ENCODE measurements around the gene IAH1.

Gene IAH1

DNA sequence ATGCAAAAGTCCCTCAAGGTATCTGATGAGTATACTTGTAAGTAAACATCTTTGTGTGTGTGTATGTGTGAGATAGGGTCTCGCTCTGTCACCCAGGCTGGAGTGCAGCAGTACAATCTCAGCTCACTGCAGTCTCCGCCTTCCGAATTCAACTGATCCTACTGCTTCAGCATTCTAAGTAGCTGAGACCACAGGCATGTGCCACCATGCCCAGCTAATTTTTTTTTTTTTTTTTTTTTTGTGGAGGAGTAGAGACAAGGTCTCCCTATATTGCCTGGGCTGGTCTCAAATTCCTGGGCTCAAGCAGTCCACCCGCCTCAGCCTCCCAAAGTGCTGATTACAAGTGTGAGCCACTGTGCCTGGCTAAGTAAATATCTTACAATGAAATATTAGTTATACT, 58.1 kb downstream of the IAH1 start:
- DNase-seq: no peak

DNA sequence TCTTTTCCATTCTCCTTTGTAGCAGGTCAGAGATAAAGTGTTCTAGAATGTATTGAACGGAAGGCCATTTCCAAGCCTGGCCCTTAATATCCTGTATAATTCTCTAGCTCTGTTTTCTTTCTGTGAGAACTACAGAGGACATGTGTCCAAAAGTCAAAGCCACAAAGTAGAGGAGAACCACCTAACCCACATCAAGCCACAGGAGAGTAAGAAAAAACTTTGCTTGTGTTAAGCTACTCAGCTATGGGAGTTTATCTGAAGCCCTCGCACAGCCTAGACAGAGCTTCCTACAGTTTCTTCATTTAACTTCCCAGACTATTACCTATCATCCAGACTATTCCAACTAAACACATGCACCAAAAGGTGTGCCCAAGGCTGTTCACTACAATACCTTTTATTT, 59.3 kb downstream of the IAH1 start:
- no peak for DNase-seq

- no peak for DNase-seq
Observed at GRCh38 chr2:9535177-9535576, 60.8 kb downstream of the IAH1 start.

DNA sequence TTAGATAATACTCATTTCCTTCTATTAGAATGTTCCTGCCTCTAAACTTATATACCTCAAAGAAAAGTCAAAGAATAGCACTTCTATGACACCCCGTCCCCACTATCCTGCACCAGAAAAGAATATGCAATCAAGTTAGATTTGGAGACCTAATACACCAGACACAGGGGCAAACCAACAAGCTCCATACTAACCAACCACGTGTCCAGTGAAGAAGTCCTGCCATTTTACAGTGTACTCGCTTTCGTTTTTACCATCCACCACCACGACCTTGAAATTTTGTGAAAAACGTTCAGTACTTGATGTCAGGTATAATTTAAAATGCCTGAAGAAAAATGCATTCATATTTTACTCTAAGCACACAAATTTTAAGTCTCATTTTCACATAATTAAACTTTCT, 62.2 kb downstream of the IAH1 start:
- DNase-seq: no peak

DNA sequence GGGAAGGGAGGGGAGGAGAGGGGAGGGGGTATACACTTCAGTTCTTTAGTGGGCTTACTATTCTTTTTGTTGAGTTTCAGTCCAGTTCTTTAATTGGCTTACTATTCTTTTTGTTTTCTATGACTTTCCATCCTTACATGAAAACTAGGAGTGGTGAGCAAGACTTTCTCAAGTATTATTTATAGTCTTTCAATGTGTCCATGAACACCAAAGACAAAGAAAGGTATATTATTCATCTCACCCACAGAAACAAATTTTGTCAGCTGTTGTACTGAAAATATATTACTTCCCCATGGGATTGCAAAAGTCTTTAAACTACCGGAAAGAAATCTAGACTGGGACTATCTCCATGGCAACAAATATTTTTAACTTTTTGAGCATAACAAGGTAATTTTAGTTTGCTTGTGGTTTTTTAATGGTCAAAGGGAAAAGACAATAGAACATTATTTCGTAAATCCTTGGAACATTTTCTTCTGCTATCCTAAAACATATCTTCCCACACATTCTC, 63.7 kb downstream of the IAH1 start:
- no peak for DNase-seq

Data from hippocampal formation (tissue), 2 donors.